Measurements from ENCODE around the gene CFAP61. TPM values are rescaled to one million over a fixed set of nuclear protein-coding genes. Genes with fewer than 3 reads are reported as not detected.

CFAP61 gene
- total and polyA plus RNA-seq, 9 donors: 0.37 to 4.7 (median 2.2) TPM

- Histone ChIP-seq H3K27me3 (ENCODE audit: control insufficient read depth, insufficient read depth, low read length) (no peaks in the 10 kb centered on the region), H3K9me3 (replicated peaks; ENCODE audit: control insufficient read depth, low read depth, low read length) (no peaks in the 10 kb centered on the region), H3K4me1 (ENCODE audit: control insufficient read depth, insufficient read depth, low read length) (no peaks in the 10 kb centered on the region), H3K36me3 (ENCODE audit: control insufficient read depth, insufficient read depth, low read length) (no peaks in the 10 kb centered on the region), H3K27ac (ENCODE audit: low read length) (no peak overlapping the region), H3K4me3 (ENCODE audit: low read length) (no peak overlapping the region)
- no CpG with 5 or more reads among the region's 7 CpGs for whole genome bisulfite sequencing (ENCODE audit: insufficient coverage)
- DNase-seq: no peak
These were observed 247.6 kb downstream of the CFAP61 start for GRCh38 chr20:20299904-20300303.

GRCh38 chr20:20303320-20303719 lies 251.0 kb downstream of the CFAP61 start:
- Histone ChIP-seq H3K36me3 (ENCODE audit: control insufficient read depth, insufficient read depth, low read length) (no peaks in the 10 kb centered on the region), H3K27me3 (ENCODE audit: control insufficient read depth, insufficient read depth, low read length) (no peaks in the 10 kb centered on the region), H3K9me3 (replicated peaks; ENCODE audit: control insufficient read depth, low read depth, low read length) (no peaks in the 10 kb centered on the region), H3K4me3 (ENCODE audit: low read length) (no peak overlapping the region), H3K4me1 (ENCODE audit: control insufficient read depth, insufficient read depth, low read length) (no peaks in the 10 kb centered on the region), H3K27ac (ENCODE audit: low read length) (no peak overlapping the region)
- no peak for DNase-seq
- 89% methylated on average over 12 of the region's 12 CpGs for WGBS (ENCODE audit: insufficient coverage)

DNA sequence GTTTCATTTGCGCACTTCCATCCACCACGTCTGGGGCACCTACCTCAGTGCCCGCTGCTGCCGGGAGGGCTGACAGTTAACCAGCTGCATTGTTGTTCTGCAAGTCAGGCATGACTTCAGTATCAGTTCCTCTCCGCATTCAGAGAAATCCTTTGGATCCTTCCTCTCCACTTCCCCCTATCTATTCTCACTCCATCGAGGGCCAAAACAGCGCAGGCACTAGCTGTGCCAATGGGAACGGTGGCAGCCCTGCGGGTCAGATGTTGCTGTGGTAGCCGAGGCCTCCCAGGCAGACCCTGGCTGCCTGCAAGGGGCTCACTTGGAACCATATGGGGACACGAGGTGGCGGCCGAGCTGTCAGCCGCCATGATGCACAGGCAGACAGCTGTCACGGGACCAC lies 251.4 kb downstream of the CFAP61 start:
- Histone ChIP-seq H3K4me3 (ENCODE audit: low read length) (no peak overlapping the region), H3K36me3 (ENCODE audit: control insufficient read depth, insufficient read depth, low read length) (no peaks in the 10 kb centered on the region), H3K9me3 (replicated peaks; ENCODE audit: control insufficient read depth, low read depth, low read length) (no peaks in the 10 kb centered on the region), H3K4me1 (ENCODE audit: control insufficient read depth, insufficient read depth, low read length) (no peaks in the 10 kb centered on the region), H3K27me3 (ENCODE audit: control insufficient read depth, insufficient read depth, low read length) (no peaks in the 10 kb centered on the region), H3K27ac (ENCODE audit: low read length) (no peak overlapping the region)
- DNase-seq: peak; percentile 67
- 83% methylated on average over 15 of the region's 15 CpGs for WGBS (ENCODE audit: insufficient coverage)

DNA sequence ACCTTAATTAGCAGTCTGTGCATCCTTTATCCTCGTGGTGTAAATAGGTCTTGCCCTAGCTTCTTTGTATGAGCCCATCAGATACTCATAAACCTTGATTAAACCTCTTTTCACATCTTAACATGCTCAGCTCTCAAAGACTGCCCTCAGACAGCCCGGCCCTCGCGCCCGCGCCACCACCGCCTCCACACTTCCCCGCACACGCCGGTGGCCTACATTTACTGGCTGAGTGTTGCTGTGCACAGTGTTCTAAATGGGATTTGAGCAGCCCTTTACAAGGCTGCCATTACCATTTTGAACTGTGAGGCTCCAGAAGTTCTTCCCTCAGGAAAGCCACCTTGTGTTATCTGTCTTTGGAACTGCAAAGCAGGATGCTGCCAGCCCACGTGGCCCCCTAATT lies 252.6 kb downstream of the CFAP61 start:
- Histone ChIP-seq H3K27me3 (ENCODE audit: control insufficient read depth, insufficient read depth, low read length) (no peaks in the 10 kb centered on the region), H3K27ac (ENCODE audit: low read length) (no peak overlapping the region), H3K4me1 (ENCODE audit: control insufficient read depth, insufficient read depth, low read length) (no peaks in the 10 kb centered on the region), H3K9me3 (replicated peaks; ENCODE audit: control insufficient read depth, low read depth, low read length) (no peaks in the 10 kb centered on the region), H3K36me3 (ENCODE audit: control insufficient read depth, insufficient read depth, low read length) (no peaks in the 10 kb centered on the region), H3K4me3 (ENCODE audit: low read length) (no peak overlapping the region)
- DNase-seq: no peak
- WGBS (ENCODE audit: insufficient coverage): 90% methylated on average over 11 of the region's 11 CpGs

DNA sequence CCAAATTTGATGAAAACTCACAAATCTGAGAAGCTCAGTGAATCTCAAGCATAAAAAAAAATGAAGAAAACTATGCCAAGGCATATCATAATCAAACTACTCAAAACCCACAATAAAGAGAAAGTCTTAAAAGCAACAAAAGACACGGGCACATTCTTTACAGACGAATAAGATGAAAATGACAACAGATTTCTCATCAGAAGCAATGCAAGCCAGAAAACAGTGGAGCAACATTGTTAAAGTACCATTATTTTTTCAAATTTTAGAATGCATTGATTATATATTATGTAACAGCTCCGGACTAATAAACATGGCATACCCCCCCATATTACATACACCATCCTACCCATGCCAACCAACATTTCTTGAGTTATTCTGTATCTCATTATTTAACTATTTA lies 260.2 kb downstream of the CFAP61 start:
- peaks cover 8% of the 10 kb centered on the region for H3K4me1 ChIP-seq (ENCODE audit: control insufficient read depth, insufficient read depth, low read length)
- no peak overlapping the region for H3K27ac ChIP-seq (ENCODE audit: low read length)
- WGBS (ENCODE audit: insufficient coverage): no CpG with 5 or more reads among the region's 3 CpGs
- no peak for DNase-seq
- no peaks in the 10 kb centered on the region for H3K36me3 ChIP-seq (ENCODE audit: control insufficient read depth, insufficient read depth, low read length)
- H3K4me3 ChIP-seq (ENCODE audit: low read length): no peak overlapping the region
- H3K9me3 ChIP-seq (replicated peaks; ENCODE audit: control insufficient read depth, low read depth, low read length): no peaks in the 10 kb centered on the region
- no peaks in the 10 kb centered on the region for H3K27me3 ChIP-seq (ENCODE audit: control insufficient read depth, insufficient read depth, low read length)

GRCh38 chr20:20317195-20317594 lies 264.9 kb downstream of the CFAP61 start:
- Histone ChIP-seq H3K27me3 (ENCODE audit: control insufficient read depth, insufficient read depth, low read length) (no peaks in the 10 kb centered on the region), H3K36me3 (ENCODE audit: control insufficient read depth, insufficient read depth, low read length) (no peaks in the 10 kb centered on the region), H3K27ac (ENCODE audit: low read length) (peak overlapping the region; percentile 76), H3K4me1 (ENCODE audit: control insufficient read depth, insufficient read depth, low read length) (peaks cover 23% of the 10 kb centered on the region), H3K4me3 (ENCODE audit: low read length) (no peak overlapping the region), H3K9me3 (replicated peaks; ENCODE audit: control insufficient read depth, low read depth, low read length) (peaks cover 2% of the 10 kb centered on the region)
- peak; percentile 72 for DNase-seq
- WGBS (ENCODE audit: insufficient coverage): 30% methylated on average over 2 of the region's 4 CpGs

- H3K4me3 ChIP-seq (ENCODE audit: low read length): no peak overlapping the region
- peaks cover 23% of the 10 kb centered on the region for H3K4me1 ChIP-seq (ENCODE audit: control insufficient read depth, insufficient read depth, low read length)
- H3K9me3 ChIP-seq (replicated peaks; ENCODE audit: control insufficient read depth, low read depth, low read length): peaks cover 2% of the 10 kb centered on the region
- no peaks in the 10 kb centered on the region for H3K27me3 ChIP-seq (ENCODE audit: control insufficient read depth, insufficient read depth, low read length)
- peak overlapping the region; percentile 76 for H3K27ac ChIP-seq (ENCODE audit: low read length)
- no peaks in the 10 kb centered on the region for H3K36me3 ChIP-seq (ENCODE audit: control insufficient read depth, insufficient read depth, low read length)
- peak; percentile 59 for DNase-seq
- 33% methylated on average over 4 of the region's 13 CpGs for WGBS (ENCODE audit: insufficient coverage)
These were observed 265.5 kb downstream of the CFAP61 start for GRCh38 chr20:20317621-20318364.

GRCh38 chr20:20318365-20319161 lies 266.2 kb downstream of the CFAP61 start:
- DNase-seq: peak; percentile 61
- Histone ChIP-seq H3K27ac (ENCODE audit: low read length) (peak overlapping the region; percentile 76), H3K4me3 (ENCODE audit: low read length) (no peak overlapping the region), H3K9me3 (replicated peaks; ENCODE audit: control insufficient read depth, low read depth, low read length) (peaks cover 2% of the 10 kb centered on the region), H3K27me3 (ENCODE audit: control insufficient read depth, insufficient read depth, low read length) (no peaks in the 10 kb centered on the region), H3K4me1 (ENCODE audit: control insufficient read depth, insufficient read depth, low read length) (peaks cover 23% of the 10 kb centered on the region), H3K36me3 (ENCODE audit: control insufficient read depth, insufficient read depth, low read length) (no peaks in the 10 kb centered on the region)
- WGBS (ENCODE audit: insufficient coverage): 73% methylated on average over 4 of the region's 9 CpGs

DNA sequence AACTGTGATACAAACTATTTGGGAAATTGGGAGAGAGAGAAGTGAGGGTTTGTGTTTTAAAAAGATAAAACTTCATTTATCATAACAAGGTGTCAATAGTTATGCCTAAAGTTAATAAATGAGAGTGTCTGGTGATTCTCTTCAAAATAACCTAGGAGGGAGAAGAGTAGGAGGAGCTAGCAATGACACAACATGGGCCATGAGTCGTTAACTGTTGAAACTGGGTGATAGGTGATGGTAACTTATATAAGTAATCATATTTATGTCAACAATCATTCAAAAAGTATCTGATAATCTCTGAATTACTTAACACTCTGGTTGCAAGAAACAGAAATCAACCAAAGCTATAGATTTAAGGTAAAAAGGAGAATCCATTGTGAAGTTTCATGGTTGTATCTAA lies 268.8 kb downstream of the CFAP61 start:
- no peak overlapping the region for H3K27ac ChIP-seq (ENCODE audit: low read length)
- no peaks in the 10 kb centered on the region for H3K36me3 ChIP-seq (ENCODE audit: control insufficient read depth, insufficient read depth, low read length)
- peaks cover 23% of the 10 kb centered on the region for H3K4me1 ChIP-seq (ENCODE audit: control insufficient read depth, insufficient read depth, low read length)
- no peaks in the 10 kb centered on the region for H3K27me3 ChIP-seq (ENCODE audit: control insufficient read depth, insufficient read depth, low read length)
- WGBS (ENCODE audit: insufficient coverage): no CpG with 5 or more reads among the region's 1 CpG
- no peak for DNase-seq
- H3K9me3 ChIP-seq (replicated peaks; ENCODE audit: control insufficient read depth, low read depth, low read length): peaks cover 2% of the 10 kb centered on the region
- H3K4me3 ChIP-seq (ENCODE audit: low read length): no peak overlapping the region

GRCh38 chr20:20321917-20322316 lies 269.6 kb downstream of the CFAP61 start:
- Histone ChIP-seq H3K27ac (ENCODE audit: low read length) (no peak overlapping the region), H3K27me3 (ENCODE audit: control insufficient read depth, insufficient read depth, low read length) (no peaks in the 10 kb centered on the region), H3K36me3 (ENCODE audit: control insufficient read depth, insufficient read depth, low read length) (no peaks in the 10 kb centered on the region), H3K4me1 (ENCODE audit: control insufficient read depth, insufficient read depth, low read length) (peaks cover 21% of the 10 kb centered on the region), H3K4me3 (ENCODE audit: low read length) (no peak overlapping the region), H3K9me3 (replicated peaks; ENCODE audit: control insufficient read depth, low read depth, low read length) (peaks cover 2% of the 10 kb centered on the region)
- no CpG with 5 or more reads among the region's 1 CpG for WGBS (ENCODE audit: insufficient coverage)
- no peak for DNase-seq

Measured in muscle of leg (tissue), 11 donors.